Naive thymus-derived CD4-positive, alpha-beta T cell (primary cell): ENCODE results near the gene EVA1A. TPM values are rescaled to one million over a fixed set of nuclear protein-coding genes. Genes with fewer than 3 reads are reported as not detected.
"Not testable (repeated sequence)": the region's sequence is repeated elsewhere in the genome, so short reads cannot be mapped to it uniquely, and the experiment has no call there.

Experiments used
- ATAC-seq: fragments of 150-1000 bp; cut with Tn5 transposase; 2 replicates; pipeline ENCODE4 v1.10.0; 2021; ENCODE audit warnings: mild to moderate bottlenecking, moderate library complexity
- CTCF ChIA-PET: fragments of 350-600 bp; sonication (Branson Sonifier 250); formaldehyde crosslinking; loops from one replicate; lab custom pipeline; 2021; ENCODE audit warnings: antibody characterized with exemption; lab: Charles Lee
- POLR2A ChIA-PET: fragments of 350-600 bp; sonication (Branson Sonifier 250); formaldehyde crosslinking; loops from one replicate; lab custom pipeline; 2021; ENCODE audit warnings: antibody characterized with exemption, inconsistent platforms; lab: Charles Lee
- DNase-seq, 9 donors: peaks; one replicate each; pipeline versions ENCODE4 v3.0.0 to v3.0.0-alpha.2; 2020 to 2022; ENCODE audit warnings: mixed read lengths in 1 of 9
- H3K27ac ChIP-seq: one replicate; pipeline ENCODE4 v1.7.0; 2013; ENCODE audit warnings: mild to moderate bottlenecking, low read depth, low read length, moderate library complexity
- H3K27me3 ChIP-seq, 2 donors: one replicate each; pipeline ENCODE4 v1.7.0; 2013; ENCODE audit warnings: low read length in 2 of 2, mild to moderate bottlenecking in 2 of 2, moderate library complexity in 2 of 2; ENCODE audit not compliant: control insufficient read depth in 2 of 2, insufficient read depth in 2 of 2
- H3K36me3 ChIP-seq, 3 experiments: 1 replicate in 2 of 3; 2 replicates in 1 of 3; pipeline ENCODE4 v1.7.0; 2013; ENCODE audit warnings: low read length in 3 of 3, mild to moderate bottlenecking in 3 of 3, moderate library complexity in 1 of 3; ENCODE audit not compliant: insufficient read depth in 3 of 3, control insufficient read depth in 2 of 3
- H3K4me1 ChIP-seq, 2 donors: one replicate each; pipeline ENCODE4 v1.7.0; 2013; ENCODE audit warnings: low read length in 2 of 2, mild to moderate bottlenecking in 2 of 2, moderate library complexity in 1 of 2; ENCODE audit not compliant: control insufficient read depth in 2 of 2, insufficient read depth in 2 of 2
- H3K4me3 ChIP-seq: 2 replicates; pipeline ENCODE4 v1.7.0; 2013; ENCODE audit warnings: mild to moderate bottlenecking, low read length
- H3K9me3 ChIP-seq, 3 experiments: 1 replicate in 2 of 3; 2 replicates in 1 of 3; pipeline ENCODE4 v1.7.0; 2013; ENCODE audit warnings: low read length in 3 of 3; ENCODE audit not compliant: control insufficient read depth in 2 of 3
- H3K27ac Mint-ChIP-seq, 9 donors: one replicate each; pipeline ENCODE4 v1.8.0; 2020 to 2022; ENCODE audit warnings: mixed read lengths in 9 of 9, mild to moderate bottlenecking in 8 of 9, moderate library complexity in 5 of 9, inconsistent platforms in 2 of 9
- H3K27me3 Mint-ChIP-seq, 5 donors: one replicate each; pipeline ENCODE4 v1.8.0; 2021 to 2022; ENCODE audit warnings: mixed read lengths in 5 of 5, mild to moderate bottlenecking in 1 of 5
- H3K36me3 Mint-ChIP-seq, 5 donors: one replicate each; pipeline ENCODE4 v1.8.0; 2020 to 2022; ENCODE audit warnings: mixed read lengths in 5 of 5, mild to moderate bottlenecking in 3 of 5, inconsistent platforms in 1 of 5
- H3K4me1 Mint-ChIP-seq, 7 donors: one replicate each; pipeline ENCODE4 v1.8.0; 2020 to 2022; ENCODE audit warnings: mixed read lengths in 7 of 7, mild to moderate bottlenecking in 3 of 7, inconsistent platforms in 1 of 7
- H3K4me3 Mint-ChIP-seq, 10 donors: one replicate each; pipeline ENCODE4 v1.8.0; 2020 to 2022; ENCODE audit warnings: mild to moderate bottlenecking in 10 of 10, mixed read lengths in 10 of 10, moderate library complexity in 6 of 10, inconsistent platforms in 2 of 10
- H3K9me3 Mint-ChIP-seq, 11 donors: one replicate each; pipeline ENCODE4 v1.8.0; 2020 to 2022; ENCODE audit warnings: mixed read lengths in 11 of 11, mild to moderate bottlenecking in 4 of 11, inconsistent platforms in 1 of 11, moderate library complexity in 1 of 11
- intact Hi-C, 2 donors: fragments of 100-400 bp; cut with micrococcal nuclease; formaldehyde crosslinking; loops; one replicate each; pipeline ENCODE4 v1.15.1; 2023
- polyA plus RNA-seq, 2 donors: library from polyadenylated mRNA; unstranded; fragments of 300-500 nt; fragmentation: Illumina TruSeq; gene quantifications; one replicate each; pipeline ENCODE4 v1.2.3, GENCODE V29; 2021
- total RNA-seq, 6 experiments: library from RNA in 5 of 6; stranded (reverse) in 5 of 6; gene quantifications; 1 replicate in 5 of 6; 2 replicates in 1 of 6; pipeline ENCODE4 v1.2.3 and lab custom pipeline; 2021 to 2026

The EVA1A gene
- total and polyA plus RNA-seq, 7 experiments from 2014 or later, result 0.52 to 0.62 (median 0.53) TPM; not detected in 4

- no peaks in the 10 kb centered on the region for H3K4me1 ChIP-seq
- ATAC-seq, result no peak
- H3K4me1 Mint-ChIP-seq, result no peaks in the 10 kb centered on the region
- H3K9me3 Mint-ChIP-seq, result no peaks in the 10 kb centered on the region
- CTCF ChIA-PET, result no interaction called here
- H3K36me3 ChIP-seq, result no peaks in the 10 kb centered on the region
- H3K27me3 ChIP-seq, result no peaks in the 10 kb centered on the region
- H3K4me3 ChIP-seq, result no peak overlapping the region
- H3K4me3 Mint-ChIP-seq, result no peak overlapping the region
- no peaks in the 10 kb centered on the region for H3K9me3 ChIP-seq
- POLR2A ChIA-PET, result no interaction called here
- no peaks in the 10 kb centered on the region for H3K36me3 Mint-ChIP-seq
- H3K27ac Mint-ChIP-seq, result no peak overlapping the region
- DNase-seq, result no peak
- peaks cover 3 to 29% (median 19%) of the 10 kb centered on the region in 5 donors for H3K27me3 Mint-ChIP-seq
- intact Hi-C loops, result no loop called here
- no peak overlapping the region for H3K27ac ChIP-seq
Observed at GRCh38 chr2:75480971-75481836, 79.5 kb downstream of the EVA1A start.

GRCh38 chr2:75477696-75478095 lies 83.0 kb downstream of the EVA1A start:
- ATAC-seq, H3K4me1 ChIP-seq, H3K4me3 ChIP-seq, H3K4me3 Mint-ChIP-seq, H3K36me3 ChIP-seq, H3K4me1 Mint-ChIP-seq, POLR2A ChIA-PET, H3K27me3 ChIP-seq, H3K9me3 Mint-ChIP-seq, H3K27ac ChIP-seq, intact Hi-C loops, H3K36me3 Mint-ChIP-seq, H3K9me3 ChIP-seq, DNase-seq, CTCF ChIA-PET, H3K27ac Mint-ChIP-seq: not testable (repeated sequence)
- peaks cover 2 to 26% (median 10%) of the 10 kb centered on the region in 5 donors for H3K27me3 Mint-ChIP-seq

- no peak overlapping the region for H3K4me3 ChIP-seq
- H3K36me3 ChIP-seq, result no peaks in the 10 kb centered on the region
- no peaks in the 10 kb centered on the region for H3K4me1 Mint-ChIP-seq
- no peak overlapping the region for H3K4me3 Mint-ChIP-seq
- H3K27me3 ChIP-seq, result no peaks in the 10 kb centered on the region
- DNase-seq, result no peak
- H3K4me1 ChIP-seq, result no peaks in the 10 kb centered on the region
- CTCF ChIA-PET, result no interaction called here
- intact Hi-C loops, result no loop called here
- no peaks in the 10 kb centered on the region for H3K9me3 ChIP-seq
- no peak overlapping the region for H3K27ac Mint-ChIP-seq
- no peak for ATAC-seq
- no peaks in the 10 kb centered on the region for H3K9me3 Mint-ChIP-seq
- H3K27ac ChIP-seq, result no peak overlapping the region
- H3K27me3 Mint-ChIP-seq, result peaks cover 2 to 29% (median 11%) of the 10 kb centered on the region in 5 donors
- no peaks in the 10 kb centered on the region for H3K36me3 Mint-ChIP-seq
- POLR2A ChIA-PET, result no interaction called here
Observed at GRCh38 chr2:75476761-75477160, 84.0 kb downstream of the EVA1A start.

GRCh38 chr2:75475976-75476375 lies 84.8 kb downstream of the EVA1A start:
- H3K27ac ChIP-seq, result no peak overlapping the region
- no peaks in the 10 kb centered on the region for H3K9me3 Mint-ChIP-seq
- ATAC-seq (no peak), DNase-seq (no peak)
- H3K9me3 ChIP-seq, result no peaks in the 10 kb centered on the region
- H3K4me3 Mint-ChIP-seq, result no peak overlapping the region
- no peak overlapping the region for H3K4me3 ChIP-seq
- H3K36me3 Mint-ChIP-seq, result no peaks in the 10 kb centered on the region
- no peak overlapping the region for H3K27ac Mint-ChIP-seq
- no peaks in the 10 kb centered on the region for H3K4me1 Mint-ChIP-seq
- H3K27me3 Mint-ChIP-seq, result peaks cover 2 to 29% (median 12%) of the 10 kb centered on the region in 5 donors
- no peaks in the 10 kb centered on the region for H3K36me3 ChIP-seq
- H3K27me3 ChIP-seq, result no peaks in the 10 kb centered on the region
- ChIA-PET CTCF (no interaction called here), POLR2A (no interaction called here)
- intact Hi-C loops, result no loop called here
- no peaks in the 10 kb centered on the region for H3K4me1 ChIP-seq

- intact Hi-C loops, result no loop called here
Observed at GRCh38 chr2:75475049-75475448, 85.7 kb downstream of the EVA1A start.

GRCh38 chr2:75474115-75474514 lies 86.6 kb downstream of the EVA1A start:
- CTCF ChIA-PET, result no interaction called here
- intact Hi-C loops, result no loop called here
- Histone ChIP-seq H3K27me3 (no peaks in the 10 kb centered on the region), H3K4me3 (no peak overlapping the region), H3K9me3 (no peaks in the 10 kb centered on the region), H3K36me3 (no peaks in the 10 kb centered on the region), H3K27ac (no peak overlapping the region), H3K4me1 (no peaks in the 10 kb centered on the region)
- POLR2A ChIA-PET, result no interaction called here
- H3K27me3 Mint-ChIP-seq, result peaks cover 2 to 29% (median 10%) of the 10 kb centered on the region in 5 donors
- no peaks in the 10 kb centered on the region for H3K4me1 Mint-ChIP-seq
- DNase-seq (no peak), ATAC-seq (no peak)
- H3K4me3 Mint-ChIP-seq, result no peak overlapping the region
- H3K9me3 Mint-ChIP-seq, result no peaks in the 10 kb centered on the region
- no peaks in the 10 kb centered on the region for H3K36me3 Mint-ChIP-seq
- no peak overlapping the region for H3K27ac Mint-ChIP-seq

More at GRCh38 chr2:75475049-75475448, 85.7 kb downstream of the EVA1A start:
- CTCF ChIA-PET, result no interaction called here
- Mint-ChIP-seq H3K36me3 (no peaks in the 10 kb centered on the region), H3K27me3 (peaks cover 2 to 29% (median 10%) of the 10 kb centered on the region in 5 donors), H3K4me3 (no peak overlapping the region), H3K9me3 (no peaks in the 10 kb centered on the region), H3K27ac (no peak overlapping the region), H3K4me1 (no peaks in the 10 kb centered on the region)
- H3K27me3 ChIP-seq, result no peaks in the 10 kb centered on the region
- no peak for DNase-seq
- POLR2A ChIA-PET, result no interaction called here
- no peaks in the 10 kb centered on the region for H3K9me3 ChIP-seq
- H3K4me1 ChIP-seq, result no peaks in the 10 kb centered on the region
- no peaks in the 10 kb centered on the region for H3K36me3 ChIP-seq
- H3K4me3 ChIP-seq, result no peak overlapping the region
- ATAC-seq, result no peak
- no peak overlapping the region for H3K27ac ChIP-seq
